Measurements from ENCODE around the gene CLIP2.

GRCh38 chr7:74253835-74254128 is 35.4 kb upstream of the CLIP2 start:
- no peak for TF ChIP-seq CTCF (conservative IDR thresholded peaks at IDR 0.05; ENCODE audit: low read length)
- no peak for TF ChIP-seq EZH2phosphoT487 (IDR thresholded peaks at IDR 0.05; ENCODE audit: borderline replicate concordance)

Data from Loucy (cell line).